HG03439 (cell line): ENCODE data around the gene NDUFA12.
"Not testable (repeated sequence)": the region's sequence is repeated elsewhere in the genome, so short reads cannot be mapped to it uniquely, and the experiment has no call there.

Experiments
- ATAC-seq: cut with Tn5 transposase; IDR thresholded peaks from one replicate; pipeline ENCODE4 v1.9.1; 2021; ENCODE audit warnings: mild to moderate bottlenecking, moderate library complexity; ENCODE audit not compliant: unreplicated experiment

Gene NDUFA12

DNA sequence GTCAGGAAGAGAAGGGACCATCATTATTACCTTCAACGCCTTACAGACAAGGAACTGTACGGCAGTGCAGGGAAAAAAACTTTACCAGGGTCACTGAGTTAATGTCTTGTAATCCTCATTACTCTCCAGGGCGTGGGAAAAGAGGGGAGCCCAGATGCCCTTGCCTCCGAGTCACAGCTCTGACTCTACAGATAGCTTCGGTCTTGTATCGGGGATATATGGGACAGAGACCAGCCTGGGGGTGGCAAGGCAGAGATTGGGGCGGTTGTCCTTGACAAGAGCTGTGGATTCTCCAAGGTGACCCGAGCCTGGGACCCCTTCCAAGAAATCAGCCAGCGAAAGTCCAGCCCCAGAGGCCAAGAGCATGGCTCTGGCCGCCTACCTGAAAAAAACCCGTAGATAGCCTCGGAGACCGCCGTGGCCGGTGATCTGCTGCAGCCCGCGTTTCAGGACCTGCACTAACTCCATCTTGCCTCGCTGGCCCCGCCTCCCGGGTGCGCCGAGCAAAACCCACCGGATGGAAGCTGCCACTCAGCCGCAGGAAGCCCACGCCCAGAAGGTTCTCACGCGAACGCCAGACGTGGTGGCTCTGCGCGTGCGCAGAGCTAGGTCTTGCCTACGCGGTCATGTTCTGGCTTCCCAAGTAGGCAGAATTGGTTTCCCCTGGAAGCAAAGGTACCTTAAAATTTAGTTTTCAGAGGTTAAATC lies at the start of gene NDUFA12:
TSS of gene NDUFA12 (minus strand) at position 485 of the 708 bp plus-strand sequence. CDS start at position 468, 17 bp downstream.
- ATAC-seq: peak; percentile 99

DNA sequence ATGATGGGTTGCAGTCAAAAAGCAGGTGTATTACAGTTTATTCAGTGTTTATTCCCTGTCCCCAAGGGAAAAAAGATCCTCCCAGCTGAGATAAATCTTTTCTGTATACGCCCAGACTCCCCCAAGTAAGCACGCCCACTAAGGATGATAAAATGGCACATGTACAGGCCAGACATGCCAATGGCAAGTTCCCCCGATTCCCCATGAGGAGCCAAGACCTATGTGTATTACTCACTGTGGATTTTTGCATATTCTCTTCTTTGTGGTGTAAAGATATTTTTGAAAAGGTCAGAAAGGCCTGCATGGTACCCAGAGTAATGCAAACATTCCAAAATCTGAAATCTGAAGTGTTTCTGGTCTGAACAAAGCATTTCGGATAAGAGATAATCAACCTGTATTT lies 47.7 kb upstream of the NDUFA12 start:
- ATAC-seq: no peak

DNA sequence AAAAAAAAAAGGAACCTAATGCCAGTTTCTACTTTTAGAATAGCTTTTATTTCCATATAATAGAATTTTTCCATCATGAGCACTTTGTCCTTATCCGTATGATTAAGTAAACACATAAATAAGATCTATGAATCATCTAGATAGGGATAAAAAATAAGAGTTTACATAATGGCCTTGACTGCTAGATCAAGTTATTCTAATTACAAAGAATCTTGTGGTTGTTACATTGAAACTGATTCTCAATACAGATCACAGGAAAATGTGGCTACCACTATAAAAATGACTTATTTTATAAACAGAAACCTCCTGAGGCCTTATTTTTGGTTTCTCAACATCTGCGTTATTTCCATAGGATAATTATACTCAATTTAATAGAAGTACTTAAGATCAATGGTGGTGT lies 34.4 kb upstream of the NDUFA12 start:
- ATAC-seq: no peak

DNA sequence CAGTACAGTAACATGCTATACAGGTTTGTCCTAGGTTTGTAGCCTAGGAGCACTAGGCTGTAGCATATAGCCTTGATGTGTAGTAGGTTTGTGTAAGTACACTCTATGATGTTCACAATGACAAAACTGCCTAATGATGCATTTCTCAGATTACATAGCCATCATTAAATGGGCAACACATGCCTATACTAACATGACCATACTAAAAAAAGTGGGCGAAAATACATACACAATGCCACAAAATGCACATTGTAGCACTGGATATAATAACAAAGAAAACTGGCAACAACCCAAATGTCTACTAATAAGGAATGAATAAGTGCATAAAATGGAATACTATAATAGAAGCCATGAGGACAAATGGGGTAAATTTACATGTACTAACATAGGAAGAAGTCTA lies 31.3 kb upstream of the NDUFA12 start:
- no peak for ATAC-seq

DNA sequence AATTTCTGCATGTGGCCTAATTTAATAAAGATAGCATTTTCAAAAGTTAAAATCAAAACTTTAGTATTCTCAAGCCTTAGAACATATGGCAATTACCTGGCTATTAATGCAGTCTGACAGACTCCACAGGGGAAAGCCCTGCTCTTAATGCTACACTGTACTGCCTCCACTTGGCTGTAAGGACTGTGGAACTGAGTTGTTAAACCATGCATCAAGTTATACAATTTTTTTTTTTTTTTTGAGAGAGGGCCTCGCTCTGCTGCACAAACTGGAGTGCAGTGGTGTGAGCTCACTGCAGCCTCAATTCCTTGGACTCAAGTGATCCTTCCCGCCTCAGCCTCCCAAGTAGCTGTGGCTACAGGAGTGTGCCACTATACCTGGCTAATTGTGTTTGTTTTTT lies 19.0 kb upstream of the NDUFA12 start:
- no peak for ATAC-seq

DNA sequence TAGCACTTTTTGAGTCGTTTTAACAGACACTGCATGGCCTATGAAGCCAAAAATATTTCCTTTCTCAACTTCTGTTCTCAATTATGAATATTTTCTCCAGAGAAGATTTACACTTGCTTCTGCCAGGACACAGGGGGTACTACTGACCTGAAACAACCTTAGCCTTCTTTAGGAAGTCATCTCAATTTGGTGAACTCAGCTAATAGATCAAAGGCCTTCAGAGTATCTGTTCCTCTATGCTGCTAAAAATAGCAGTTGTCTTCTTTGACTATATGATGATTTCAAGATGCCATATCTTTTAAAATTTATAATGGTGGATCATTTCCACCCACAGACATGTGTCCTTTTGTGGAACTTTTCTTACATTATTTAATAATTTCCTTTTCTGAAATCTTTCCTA lies 14.0 kb upstream of the NDUFA12 start:
- ATAC-seq: no peak

DNA sequence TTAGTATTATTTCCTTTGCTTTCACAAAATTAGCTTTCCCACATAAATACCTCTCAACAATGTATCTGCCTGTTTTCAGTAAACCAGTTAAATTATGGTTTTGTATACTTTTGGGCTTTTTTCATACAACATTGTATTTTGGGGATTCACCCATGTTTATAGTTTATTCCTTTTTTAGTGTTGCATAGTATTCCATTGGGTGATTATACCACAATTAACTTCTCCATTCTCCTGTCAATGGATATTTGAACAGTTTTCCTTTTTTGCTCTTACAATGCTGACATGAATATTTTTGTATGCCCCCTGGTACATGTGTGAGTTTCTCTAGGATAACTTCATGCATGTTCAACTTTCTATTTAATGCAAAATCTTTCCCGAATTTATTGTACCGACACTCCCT lies 12.6 kb upstream of the NDUFA12 start:
- no peak for ATAC-seq

DNA sequence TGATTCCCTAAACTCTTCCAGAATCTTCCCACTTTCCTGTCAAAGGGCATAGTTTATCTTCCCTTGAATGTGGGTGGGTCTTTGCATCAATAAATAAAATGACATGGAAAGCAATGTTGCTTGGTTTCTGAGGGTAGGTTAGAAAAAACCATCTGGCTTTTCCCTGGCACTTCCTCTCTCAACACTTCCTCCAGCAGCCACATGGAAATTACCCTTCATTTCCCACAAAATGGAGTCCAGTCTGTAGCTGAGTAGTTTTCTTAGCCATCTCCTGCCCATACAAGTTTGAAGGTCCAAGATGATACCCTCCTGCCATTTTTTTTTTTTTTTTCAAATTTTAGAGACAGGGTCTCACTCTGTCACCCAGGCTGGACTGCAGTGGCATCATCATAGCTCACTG lies 11.1 kb upstream of the NDUFA12 start:
- ATAC-seq: no peak

DNA sequence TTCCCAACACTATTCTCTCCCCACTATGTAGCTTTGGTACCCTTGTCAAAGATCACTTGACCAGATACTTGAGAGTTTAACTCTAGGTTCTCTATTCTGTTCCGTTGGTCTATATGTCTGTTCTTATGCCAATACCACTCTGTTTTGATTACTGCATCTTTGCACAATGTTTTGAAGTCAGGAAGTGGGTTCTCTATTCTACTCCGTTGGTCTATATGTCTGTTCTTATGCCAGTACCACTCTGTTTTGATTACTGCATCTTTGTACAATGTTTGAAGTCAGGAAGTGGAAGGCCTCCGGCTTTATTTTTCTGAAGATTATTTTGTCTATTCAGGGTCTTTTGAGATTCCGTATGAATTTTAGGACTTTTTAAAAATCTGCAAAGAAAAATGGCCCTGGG lies 2.7 kb upstream of the NDUFA12 start:
- ATAC-seq: no peak

DNA sequence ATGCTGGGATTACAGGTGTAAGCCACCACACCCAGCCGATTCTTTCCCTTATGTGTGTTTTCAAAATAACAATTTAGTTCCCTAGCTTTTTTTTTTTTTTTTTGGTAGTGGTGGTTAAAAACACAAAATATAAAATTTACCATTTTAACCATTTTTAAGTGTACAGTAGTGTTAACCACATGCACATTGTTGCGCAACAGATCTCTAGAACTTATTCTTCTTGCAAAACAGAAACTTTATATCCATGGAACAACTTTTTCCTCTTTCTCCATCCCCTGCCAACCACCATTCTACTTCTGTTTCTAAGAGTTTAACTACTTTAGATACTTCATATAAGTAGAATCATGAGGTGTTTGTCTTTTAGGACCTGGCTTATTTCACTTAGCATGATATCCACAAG lies 1.1 kb upstream of the NDUFA12 start:
- no peak for ATAC-seq

DNA sequence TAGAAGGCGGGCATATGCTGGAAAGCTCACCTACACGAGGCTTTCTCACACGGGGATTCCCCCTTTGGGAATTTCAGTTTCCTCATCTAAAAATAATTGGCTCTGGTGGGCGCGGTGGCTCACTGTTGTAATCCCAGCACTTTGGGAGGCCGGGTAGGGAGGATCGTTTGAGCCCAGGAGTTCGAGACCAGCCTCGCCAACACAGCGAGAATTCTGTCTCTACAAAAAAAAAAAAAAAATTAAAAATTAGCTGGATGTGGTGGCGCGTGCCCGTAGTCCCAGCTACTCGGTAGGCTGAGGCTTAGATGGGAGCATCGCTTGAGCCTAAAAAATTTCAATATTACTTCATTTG lies 400 bp upstream of the NDUFA12 start:
- no peak for ATAC-seq

DNA sequence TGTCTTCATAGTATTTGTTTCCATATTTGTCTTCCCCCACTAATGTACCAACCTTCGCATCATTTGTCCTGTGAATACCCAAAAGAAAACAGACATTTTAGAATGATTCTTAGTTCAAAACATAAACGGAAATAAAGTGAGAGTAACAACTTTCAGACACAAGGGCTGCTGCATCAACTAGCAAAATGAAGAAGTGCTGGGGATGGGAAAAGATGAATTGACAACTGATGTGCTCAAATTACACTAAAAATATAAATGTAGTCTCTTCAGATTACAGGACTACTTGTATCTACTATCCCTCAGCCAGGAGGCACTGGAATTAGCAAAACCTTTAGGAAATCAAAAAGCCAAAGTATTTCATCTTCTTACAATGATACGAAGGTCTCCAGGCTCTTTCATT lies 743 bp downstream of the NDUFA12 start:
- ATAC-seq: no peak

DNA sequence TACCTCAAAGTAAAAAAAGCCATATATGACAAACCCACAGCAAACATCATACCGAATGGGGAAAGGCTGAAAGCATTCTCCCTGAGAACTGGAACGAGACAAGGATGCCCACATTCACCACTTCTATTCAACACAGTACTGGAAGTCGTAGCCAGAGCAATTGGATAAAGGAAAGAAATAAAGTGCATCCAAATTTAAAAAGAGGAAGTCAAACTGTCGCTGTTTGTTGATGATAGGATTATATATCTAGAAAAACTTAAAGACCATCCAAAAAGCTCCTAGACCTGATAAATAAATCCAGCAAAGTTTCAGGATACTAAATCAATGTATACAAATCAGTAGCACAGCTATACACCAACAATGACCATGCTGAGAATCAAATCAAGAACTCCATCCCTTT lies 5.2 kb downstream of the NDUFA12 start:
- ATAC-seq: no peak

DNA sequence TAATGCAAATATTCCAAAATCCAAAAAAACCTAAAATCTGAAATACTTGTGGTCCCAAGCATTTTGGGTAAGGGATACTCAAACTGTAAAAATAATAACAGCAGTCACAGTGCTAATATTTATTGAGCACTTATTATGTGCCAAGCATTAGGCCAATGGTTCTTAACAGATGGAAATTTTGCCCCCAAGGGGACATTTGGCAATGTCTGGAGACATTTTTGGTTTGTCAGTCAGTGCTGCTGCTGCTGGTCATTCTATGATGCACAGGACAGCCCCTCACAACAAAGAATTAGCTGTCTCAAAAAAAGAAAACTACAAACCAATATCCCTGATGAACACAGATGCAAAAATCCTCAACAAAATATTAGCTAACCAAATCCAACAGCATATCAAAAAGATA lies 5.8 kb downstream of the NDUFA12 start:
- no peak for ATAC-seq

DNA sequence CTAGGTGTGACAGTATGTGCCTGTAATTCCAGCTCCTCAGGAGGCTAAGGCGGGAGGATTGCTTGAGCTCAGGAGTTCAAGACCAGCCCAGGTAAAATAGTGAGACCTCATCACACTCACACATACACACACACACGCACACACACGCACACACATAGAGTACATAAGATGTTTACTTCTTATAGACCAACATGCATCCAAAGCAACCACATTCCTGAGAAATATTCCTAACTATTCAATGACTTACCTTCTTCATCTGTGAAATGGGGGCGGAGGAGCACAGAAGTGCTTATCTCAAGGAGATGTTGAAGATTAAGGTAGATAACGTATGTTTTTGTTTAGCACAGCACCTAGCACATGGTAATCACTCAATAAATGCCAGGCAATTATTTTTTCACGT lies 6.4 kb downstream of the NDUFA12 start:
- no peak for ATAC-seq

DNA sequence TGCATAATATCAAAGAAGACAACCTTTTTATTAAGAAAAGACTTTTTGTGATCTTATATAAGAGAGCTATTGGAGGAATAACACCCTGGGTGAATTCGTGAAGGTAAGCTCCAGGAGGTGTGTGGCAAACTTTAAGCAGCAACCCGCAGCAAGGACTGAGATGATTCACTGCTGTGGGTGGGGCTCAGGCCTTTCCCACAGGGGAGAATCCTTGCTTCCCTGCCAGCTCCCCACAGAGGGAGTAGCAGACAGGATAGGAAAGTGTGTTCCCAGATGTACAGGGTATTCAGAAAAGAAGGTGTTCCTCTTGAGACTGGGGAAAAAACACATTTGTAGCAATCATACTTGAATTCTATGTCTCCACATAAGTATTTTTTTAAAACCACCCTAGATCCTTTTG lies 9.2 kb downstream of the NDUFA12 start:
- no peak for ATAC-seq

DNA sequence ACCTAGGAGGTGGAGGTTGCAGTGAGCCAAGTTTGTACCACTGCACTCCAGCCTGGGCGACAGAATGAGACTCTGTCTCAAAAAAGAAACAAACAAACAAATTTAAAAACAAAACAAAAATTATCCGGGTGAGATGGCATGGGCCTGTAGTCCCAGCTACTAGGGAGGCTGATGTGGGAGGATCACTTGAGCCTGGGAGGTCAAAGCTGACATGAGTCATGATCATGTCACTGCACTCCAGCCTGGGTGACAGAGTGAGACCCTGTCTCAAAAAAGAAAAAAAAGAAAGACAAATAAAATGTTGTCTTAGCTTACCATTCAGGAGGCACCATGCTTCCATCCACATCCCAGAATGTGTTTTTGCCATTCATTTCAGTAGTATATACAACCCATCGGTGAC lies 9.6 kb downstream of the NDUFA12 start:
- ATAC-seq: not testable (repeated sequence)

DNA sequence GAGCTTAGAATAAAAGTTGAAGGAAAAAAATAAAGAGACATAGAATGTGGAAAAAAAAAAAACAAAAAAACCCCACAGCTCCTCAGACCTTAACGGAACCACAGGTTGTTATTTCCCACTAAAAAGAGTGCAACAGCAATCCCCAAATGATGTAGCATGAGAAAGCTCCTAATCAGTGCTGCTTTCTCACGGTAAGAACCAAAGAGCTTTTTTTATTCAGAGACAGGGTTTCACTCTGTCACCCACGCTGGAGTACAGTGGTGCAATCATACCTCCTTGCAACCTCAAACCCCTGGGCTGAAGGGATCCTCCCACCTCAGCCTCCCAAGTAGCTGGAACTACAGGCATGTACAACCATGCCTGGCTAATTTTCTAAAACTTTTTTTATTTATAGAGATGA lies 13.3 kb downstream of the NDUFA12 start:
- ATAC-seq: no peak

DNA sequence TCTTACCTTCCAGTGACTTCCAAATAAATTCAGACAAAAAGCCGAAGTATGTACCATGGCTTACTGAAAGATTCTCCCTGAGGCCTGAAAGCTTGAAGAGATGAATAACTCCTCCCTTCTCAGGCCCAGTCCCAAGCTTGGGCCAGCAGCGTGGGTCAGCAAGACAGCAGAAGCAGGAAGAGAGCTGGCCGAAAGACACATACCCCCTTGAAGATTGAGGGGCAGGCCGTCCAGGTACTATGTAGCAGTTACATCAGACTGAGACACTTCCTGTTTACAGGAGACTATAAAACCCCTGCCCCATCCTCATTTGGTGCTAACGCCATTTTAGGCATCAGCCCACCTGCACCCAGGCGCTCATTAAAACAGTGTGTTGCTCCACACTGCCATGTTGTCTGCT lies 15.0 kb downstream of the NDUFA12 start:
- ATAC-seq: no peak

DNA sequence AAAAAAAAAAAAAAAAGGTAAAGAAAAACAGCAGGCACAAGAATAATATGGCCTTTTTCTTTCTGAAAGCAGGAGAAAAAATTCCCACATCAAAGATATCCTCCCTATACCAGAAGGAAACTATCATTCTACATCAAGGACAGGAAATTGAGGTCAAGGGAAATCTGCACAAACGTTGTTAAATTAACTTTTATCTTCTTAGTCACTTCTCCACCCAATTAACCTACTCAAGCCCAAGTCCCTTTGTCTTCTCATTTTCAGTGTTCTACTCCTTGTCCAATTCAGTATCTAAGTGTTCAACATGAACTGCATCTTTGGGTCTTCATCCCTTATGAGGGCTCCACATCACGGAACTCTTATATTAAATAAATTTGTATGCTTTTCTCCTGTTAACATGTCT lies 15.7 kb downstream of the NDUFA12 start:
- ATAC-seq: no peak

DNA sequence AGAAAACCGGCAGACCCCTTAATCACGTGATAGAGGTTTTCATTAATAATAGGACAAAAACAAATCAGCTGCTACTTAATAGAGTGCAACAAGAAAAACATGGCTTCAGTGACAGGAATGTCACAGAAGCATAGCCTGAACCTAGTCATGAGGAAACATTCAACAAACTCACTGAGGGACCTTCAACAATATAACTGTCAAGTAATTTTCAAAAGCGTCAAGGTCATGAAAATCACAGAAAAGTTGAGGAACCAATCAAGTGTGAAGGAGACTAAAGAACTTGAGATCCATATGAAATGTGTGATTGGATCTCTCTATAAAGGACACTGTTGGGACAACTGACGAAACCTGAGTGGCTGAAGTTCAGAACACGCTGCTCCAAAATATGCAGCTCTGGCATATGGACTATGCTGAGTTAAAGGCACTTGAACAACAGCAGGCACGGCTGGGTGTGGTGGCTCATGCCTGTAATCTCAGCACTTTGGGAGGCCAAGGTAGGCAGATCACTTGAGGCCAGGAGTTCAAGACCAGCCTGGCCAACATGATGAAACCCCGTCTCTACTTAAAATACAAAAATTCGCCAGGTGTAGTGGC lies 16.3 kb downstream of the NDUFA12 start:
- no peak for ATAC-seq

DNA sequence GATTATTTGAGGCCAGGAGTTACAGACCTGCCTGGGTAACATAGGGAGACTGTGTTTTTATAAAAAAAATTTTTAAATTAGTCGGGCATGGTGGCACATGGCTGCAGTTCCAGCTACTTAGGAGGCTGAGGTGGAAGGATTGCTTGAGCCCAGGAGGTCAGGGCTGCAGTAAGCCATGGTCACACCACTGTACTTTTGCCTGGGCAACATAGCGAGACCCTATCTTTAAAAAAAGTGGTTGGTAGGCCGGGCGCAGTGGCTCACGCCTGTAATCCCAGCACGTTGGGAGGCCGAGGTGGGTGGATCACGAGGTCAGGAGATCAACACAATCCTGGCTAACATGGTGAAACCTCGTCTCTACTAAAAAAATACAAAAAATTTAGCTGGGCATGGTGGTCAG lies 18.4 kb downstream of the NDUFA12 start:
- ATAC-seq: not testable (repeated sequence)

DNA sequence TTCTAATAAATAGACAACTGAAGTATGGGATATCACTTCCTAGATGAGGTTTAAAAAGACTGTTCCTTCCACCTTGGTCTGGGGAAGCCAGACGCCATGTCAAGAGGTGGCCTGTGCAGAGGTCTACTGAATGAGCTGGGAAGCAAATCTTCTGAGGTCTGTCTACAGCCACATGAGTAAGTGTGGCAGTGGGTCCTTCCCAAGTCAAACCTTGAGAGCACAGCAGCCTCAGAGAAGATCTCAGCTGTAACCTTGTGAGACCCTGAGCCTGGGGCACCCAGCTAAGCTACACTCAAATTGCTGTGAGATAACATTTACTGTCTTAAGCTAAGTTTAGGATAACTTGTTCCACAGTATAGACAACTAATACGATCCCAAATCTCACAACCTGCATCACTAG lies 20.2 kb downstream of the NDUFA12 start:
- ATAC-seq: no peak
